Transverse colon (tissue), 4 donors: ENCODE data around the gene GCNA. TPM values are rescaled to one million over a fixed set of nuclear protein-coding genes. Genes with fewer than 3 reads are reported as not detected.

ENCODE experiments used
- DNase-seq: peaks from one replicate; pipeline ENCODE4 v3.0.0-alpha.2; 2019
- H3K27ac ChIP-seq, 4 donors: fragments of 200-600 bp; sonication (generic); 2 replicates each; pipeline ENCODE4 v1.5.1; 2016 to 2018; ENCODE audit warnings: inconsistent platforms in 4 of 4
- H3K27me3 ChIP-seq: fragments of 200-600 bp; sonication (generic); 2 replicates; pipeline ENCODE4 v1.5.1; 2017; ENCODE audit warnings: inconsistent platforms
- H3K36me3 ChIP-seq, 4 donors: fragments of 200-600 bp; sonication (generic); 2 replicates each; pipeline ENCODE4 v1.5.1; 2017 to 2019; ENCODE audit warnings: inconsistent platforms in 4 of 4
- H3K4me1 ChIP-seq, 4 donors: fragments of 200-600 bp; sonication (generic); 2 replicates each; pipeline ENCODE4 v1.5.1; 2017 to 2020; ENCODE audit warnings: inconsistent platforms in 4 of 4
- H3K4me3 ChIP-seq, 4 donors: fragments of 200-600 bp; sonication (generic); 1 replicate in 1 of 4; 2 replicates in 3 of 4; pipeline versions ENCODE4 v1.5.1 to v1.6.1; 2017 to 2019; ENCODE audit warnings: inconsistent platforms in 4 of 4
- H3K9me3 ChIP-seq, 2 donors: fragments of 200-600 bp; sonication (generic); 2 replicates each; pipeline ENCODE4 v1.5.1; 2017 to 2019; ENCODE audit warnings: inconsistent platforms in 2 of 2
- EP300 ChIP-seq: sonication (generic); formaldehyde crosslinking; IDR thresholded peaks from one replicate; pipeline ENCODE4 v1.6.1; 2017; ENCODE audit warnings: antibody characterized with exemption, low read depth
- POLR2A ChIP-seq: fragments of 450-650 bp; IDR thresholded peaks from one replicate; pipeline ENCODE4 v1.6.1; 2016; ENCODE audit warnings: antibody characterized with exemption, mild to moderate bottlenecking, moderate library complexity
- POLR2AphosphoS5 ChIP-seq, 3 donors: sonication (generic); formaldehyde crosslinking; IDR thresholded peaks; one replicate each; pipeline ENCODE4 v1.6.1; 2016; ENCODE audit warnings: antibody characterized with exemption in 3 of 3
- WGBS, 2 donors: methylation state at CpG; one replicate each; pipeline ENCODE4 v1.1.5; 2018; ENCODE audit warnings: low coverage in 1 of 2; 5-methylcytosine and 5-hydroxymethylcytosine counted together
- in situ Hi-C, 4 donors: fragments of 200-750 bp; cut with MboI; loops; one replicate each; pipeline versions ENCODE4 v1.15.0 to v1.15.1; 2017; ENCODE audit warnings: low sequenced_read_pairs in 3 of 4, low pct_ligation_motif_present in 1 of 4, low pct_unique_long_range_greater_than_20kb in 1 of 4
- intact Hi-C: fragments of 100-400 bp; cut with DNase I; formaldehyde crosslinking; loops from one replicate; pipeline ENCODE4 v1.15.1; 2023; ENCODE audit warnings: low total_unique reads
- total RNA-seq, 4 donors: library from RNA; depleted of rRNA; stranded (reverse); fragments of >200 nt; gene quantifications; one replicate each; pipeline ENCODE4 v1.1.0, GENCODE V29; 2016
- TF ChIP-seq, protein P1 (sequence below), 5 experiments: fragments of 200-600 bp in 3 of 5; fragments of 450-650 bp in 2 of 5; sonication (generic) in 3 of 5; IDR thresholded peaks; 1 replicate in 2 of 5; 2 replicates in 3 of 5; pipeline ENCODE4 v1.5.1; 2016 to 2017; ENCODE audit warnings: antibody characterized with exemption in 5 of 5, inconsistent platforms in 3 of 5, mild to moderate bottlenecking in 2 of 5, moderate library complexity in 1 of 5

The GCNA gene
- total RNA-seq, 4 donors from 2014 or later: 1.9 to 3.7 (median 3.0) TPM

DNA sequence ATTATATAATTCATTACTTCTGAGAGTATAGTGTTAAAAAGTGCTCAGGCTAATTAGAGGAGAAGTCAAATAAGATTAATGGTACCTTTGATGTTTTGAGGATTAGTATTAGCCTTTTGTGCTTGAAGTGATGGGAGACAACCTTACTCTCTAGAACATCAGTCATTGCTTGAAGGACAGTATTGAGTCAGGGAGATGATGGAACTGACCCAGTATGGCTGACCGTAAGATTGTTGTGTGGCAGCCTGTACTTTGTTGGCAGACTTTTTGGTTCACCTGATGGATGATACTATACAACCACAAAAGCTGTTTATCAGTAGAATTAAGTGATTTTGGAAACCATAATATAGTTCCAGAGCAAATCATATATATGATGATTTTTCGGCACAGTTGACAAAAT lies 35.4 kb upstream of the GCNA start:
- Histone ChIP-seq H3K27ac (peak overlapping the region in 3 of 4 donors; percentile 1 to 29 (median 20)), H3K27me3 (no peaks in the 10 kb centered on the region), H3K9me3 (no peaks in the 10 kb centered on the region), H3K36me3 (peaks cover 0 to 7% (median 0%) of the 10 kb centered on the region in 4 donors), H3K4me1 (peaks cover 3 to 63% (median 19%) of the 10 kb centered on the region in 4 donors), H3K4me3 (no peak overlapping the region)
- WGBS, 2 donors: 77% methylated on average over 2 of the region's 2 CpGs; no CpG with 5 or more reads in 1 of the 2 donors
- in situ Hi-C loops: no loop called here
- intact Hi-C loops: no loop called here
- TF ChIP-seq POLR2AphosphoS5 (IDR thresholded peaks at IDR 0.05): no peak
- no peak for TF ChIP-seq POLR2A
- no peak for TF ChIP-seq EP300
- TF ChIP-seq, protein P1, sequence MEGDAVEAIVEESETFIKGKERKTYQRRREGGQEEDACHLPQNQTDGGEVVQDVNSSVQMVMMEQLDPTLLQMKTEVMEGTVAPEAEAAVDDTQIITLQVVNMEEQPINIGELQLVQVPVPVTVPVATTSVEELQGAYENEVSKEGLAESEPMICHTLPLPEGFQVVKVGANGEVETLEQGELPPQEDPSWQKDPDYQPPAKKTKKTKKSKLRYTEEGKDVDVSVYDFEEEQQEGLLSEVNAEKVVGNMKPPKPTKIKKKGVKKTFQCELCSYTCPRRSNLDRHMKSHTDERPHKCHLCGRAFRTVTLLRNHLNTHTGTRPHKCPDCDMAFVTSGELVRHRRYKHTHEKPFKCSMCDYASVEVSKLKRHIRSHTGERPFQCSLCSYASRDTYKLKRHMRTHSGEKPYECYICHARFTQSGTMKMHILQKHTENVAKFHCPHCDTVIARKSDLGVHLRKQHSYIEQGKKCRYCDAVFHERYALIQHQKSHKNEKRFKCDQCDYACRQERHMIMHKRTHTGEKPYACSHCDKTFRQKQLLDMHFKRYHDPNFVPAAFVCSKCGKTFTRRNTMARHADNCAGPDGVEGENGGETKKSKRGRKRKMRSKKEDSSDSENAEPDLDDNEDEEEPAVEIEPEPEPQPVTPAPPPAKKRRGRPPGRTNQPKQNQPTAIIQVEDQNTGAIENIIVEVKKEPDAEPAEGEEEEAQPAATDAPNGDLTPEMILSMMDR (IDR thresholded peaks at IDR 0.05): no peak
- no peak for DNase-seq

DNA sequence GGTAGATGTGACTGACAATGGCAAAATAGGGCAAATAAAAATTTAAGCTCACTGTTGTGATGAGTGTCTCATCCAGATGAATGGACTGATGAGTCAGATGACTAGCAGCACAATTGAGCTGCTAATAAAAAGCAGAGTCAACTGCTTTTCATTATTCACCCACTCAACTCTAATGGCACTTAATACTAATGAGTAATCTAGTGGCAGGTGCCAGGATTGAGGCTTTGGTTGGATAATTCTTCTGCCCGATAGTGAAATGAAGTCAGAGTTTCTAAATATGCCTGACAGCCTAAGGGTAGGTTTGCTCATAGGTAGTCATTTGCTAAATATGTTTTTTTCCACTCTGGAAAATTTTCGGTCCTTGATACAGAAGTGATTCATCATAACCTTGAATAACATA lies 34.9 kb upstream of the GCNA start:
- H3K27ac ChIP-seq: peak overlapping the region in 3 of 4 donors; percentile 1 to 29 (median 20)
- in situ Hi-C loops (no loop called here), intact Hi-C loops (no loop called here)
- no peaks in the 10 kb centered on the region for H3K9me3 ChIP-seq
- H3K4me1 ChIP-seq: peaks cover 3 to 58% (median 19%) of the 10 kb centered on the region in 4 donors
- H3K4me3 ChIP-seq: no peak overlapping the region
- H3K36me3 ChIP-seq: peaks cover 0 to 7% (median 0%) of the 10 kb centered on the region in 4 donors
- 48% methylated on average over 2 of the region's 2 CpGs; no CpG with 5 or more reads in 1 of the 2 donors for WGBS, 2 donors
- no peak for TF ChIP-seq EP300
- TF ChIP-seq, protein P1 (IDR thresholded peaks at IDR 0.05): no peak
- TF ChIP-seq POLR2A: no peak
- no peak for DNase-seq
- no peaks in the 10 kb centered on the region for H3K27me3 ChIP-seq

DNA sequence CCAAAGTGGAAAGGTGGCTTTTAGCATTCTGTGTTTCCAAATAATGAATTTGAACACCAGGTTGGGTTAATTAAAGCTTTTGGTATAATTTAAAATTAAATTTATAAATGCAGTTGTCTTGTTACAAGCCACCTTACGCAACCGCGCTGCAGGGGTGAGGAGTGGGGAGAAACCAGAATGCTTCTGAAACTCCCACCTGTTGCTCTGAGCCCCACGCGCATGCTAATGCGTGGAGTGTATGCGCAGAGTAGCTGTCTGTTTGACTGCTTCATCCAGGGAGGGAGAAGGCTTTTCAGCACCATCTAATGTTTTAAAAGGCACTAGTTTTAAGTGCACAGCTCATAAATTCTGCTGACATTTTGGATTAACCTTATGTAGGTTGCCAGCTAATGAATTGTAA lies 32.9 kb upstream of the GCNA start:
- TF ChIP-seq, protein P1 (IDR thresholded peaks at IDR 0.05): no peak
- TF ChIP-seq POLR2A (no peak), POLR2AphosphoS5 (IDR thresholded peaks at IDR 0.05) (no peak), EP300 (no peak)
- intact Hi-C loops: no loop called here

DNA sequence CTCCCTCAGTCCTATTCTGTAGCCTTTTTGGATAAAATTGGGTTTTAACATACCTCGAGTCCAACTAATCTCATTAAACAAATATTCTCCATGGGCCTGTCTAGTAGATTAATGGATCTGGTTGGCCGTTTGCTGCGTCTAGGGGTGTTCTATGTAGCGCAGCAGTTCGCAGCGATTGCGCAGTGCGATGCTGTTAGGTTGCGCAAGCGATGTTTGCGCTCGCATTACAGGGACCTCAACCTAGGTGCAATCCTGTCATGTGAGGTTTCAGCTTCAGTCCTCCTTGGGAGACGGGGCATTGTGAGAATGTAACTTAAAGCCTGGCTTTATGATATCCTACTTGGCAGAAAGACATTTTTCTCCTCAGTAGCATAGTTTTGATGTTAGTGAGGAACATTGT lies 31.4 kb upstream of the GCNA start:
- TF ChIP-seq EP300 (no peak), POLR2AphosphoS5 (IDR thresholded peaks at IDR 0.05) (no peak), POLR2A (no peak)
- TF ChIP-seq, protein P1 (IDR thresholded peaks at IDR 0.05): no peak
- intact Hi-C loops (no loop called here), in situ Hi-C loops (no loop called here)
- Histone ChIP-seq H3K4me1 (peaks cover 3 to 23% (median 9%) of the 10 kb centered on the region in 4 donors), H3K27me3 (no peaks in the 10 kb centered on the region), H3K36me3 (peaks cover 0 to 7% (median 0%) of the 10 kb centered on the region in 4 donors), H3K4me3 (no peak overlapping the region), H3K27ac (no peak overlapping the region), H3K9me3 (no peaks in the 10 kb centered on the region)
- 94% methylated on average over 13 of the region's 13 CpGs; no CpG with 5 or more reads in 1 of the 2 donors for WGBS, 2 donors
- no peak for DNase-seq

More for the DNA sequence above, 32.9 kb upstream of the GCNA start:
- H3K36me3 ChIP-seq: peaks cover 0 to 7% (median 0%) of the 10 kb centered on the region in 4 donors
- no peak overlapping the region for H3K27ac ChIP-seq
- H3K4me1 ChIP-seq: peaks cover 3 to 38% (median 15%) of the 10 kb centered on the region in 4 donors
- H3K4me3 ChIP-seq: no peak overlapping the region
- H3K27me3 ChIP-seq: no peaks in the 10 kb centered on the region
- 89 to 100% methylated on average over 1 to 7 of the region's 7 CpGs for WGBS, 2 donors
- DNase-seq: peak; percentile 30
- in situ Hi-C loops: no loop called here
- no peaks in the 10 kb centered on the region for H3K9me3 ChIP-seq
